Measurements from ENCODE around the gene CHST4. TPM values are rescaled to one million over a fixed set of nuclear protein-coding genes. Genes with fewer than 3 reads are reported as not detected.
A peak's percentile ranks its signal among the peaks of the same experiment; 100 is the strongest.

CHST4 gene
- total and polyA plus RNA-seq, 9 of the 15 experiments (the other 6 are each of a cell fraction or from before 2014, with no cell fraction given), result 0.07 TPM; not detected in 8

- TF ChIP-seq ELK1 (CRISPR knock-in tag; IDR thresholded peaks at IDR 0.05), result no peak
- TF ChIP-seq ELF1 (tag; IDR thresholded peaks at IDR 0.05), result no peak; the same call in 1 of the 2 replicates
- no peak for TF ChIP-seq E2F4 (CRISPR knock-in tag; IDR thresholded peaks at IDR 0.05; ENCODE audit: low read depth)
- no peak for TF ChIP-seq CREBBP (IDR thresholded peaks at IDR 0.05; ENCODE audit: low read depth, low read length)
- TF ChIP-seq ZBTB40 (IDR thresholded peaks at IDR 0.05), result peak; percentile 92
- TF ChIP-seq ZBTB40 (CRISPR knock-in tag; IDR thresholded peaks at IDR 0.05), result no peak
- TF ChIP-seq TCF7 (IDR thresholded peaks at IDR 0.05; ENCODE audit: borderline replicate concordance), result no peak
- TF ChIP-seq SMARCC2 (IDR thresholded peaks at IDR 0.05; ENCODE audit: low read depth), result no peak
- TF ChIP-seq ZNF785 (CRISPR knock-in tag; IDR thresholded peaks at IDR 0.05), result no peak
- no peak for TF ChIP-seq CEBPZ (IDR thresholded peaks at IDR 0.05; ENCODE audit: borderline replicate concordance, low read depth, low read length)
- no peak for TF ChIP-seq ZNF124 (CRISPR knock-in tag; IDR thresholded peaks at IDR 0.05)
Observed at GRCh38 chr16:71484006-71484893, 42.0 kb upstream of the CHST4 start (continued).

Data from K562 (cell line).